SJSA1 (cell line): ENCODE measurements around the gene CAMK4. TPM values are rescaled to one million over a fixed set of nuclear protein-coding genes. Genes with fewer than 3 reads are reported as not detected.

Experiments
- DNase-seq, 2 experiments: peaks; one replicate each; pipeline ENCODE4 v3.0.0-alpha.2; 2015 to 2020; ENCODE audit warnings: low spot score in 2 of 2, low read depth in 1 of 2
- H3K27ac ChIP-seq: fragments of 250-450 bp; sonication (Bioruptor Pico); 2 replicates; pipeline ENCODE4 v1.5.1; 2020; ENCODE audit warnings: mild to moderate bottlenecking, moderate library complexity
- H3K27me3 ChIP-seq: fragments of 250-450 bp; sonication (Bioruptor Pico); replicated peaks from 2 replicates; pipeline ENCODE4 v1.5.1; 2020; ENCODE audit warnings: mild to moderate bottlenecking, moderate library complexity
- H3K36me3 ChIP-seq: fragments of 250-450 bp; sonication (Bioruptor Pico); 2 replicates; pipeline ENCODE4 v1.5.1; 2020; ENCODE audit warnings: mild to moderate bottlenecking
- H3K4me1 ChIP-seq: fragments of 250-450 bp; sonication (Bioruptor Pico); replicated peaks from 2 replicates; pipeline ENCODE4 v1.6.1; 2021; ENCODE audit warnings: mild to moderate bottlenecking
- H3K4me3 ChIP-seq: fragments of 250-450 bp; sonication (Bioruptor Pico); 2 replicates; pipeline ENCODE4 v1.5.1; 2020; ENCODE audit warnings: mild to moderate bottlenecking
- H3K9me3 ChIP-seq: fragments of 250-450 bp; sonication (Bioruptor Pico); replicated peaks from 2 replicates; pipeline ENCODE4 v1.5.1; 2020; ENCODE audit warnings: mild to moderate bottlenecking
- total RNA-seq: library from RNA; depleted of rRNA; stranded (reverse); fragments of >200 nt; shearing (Covaris generic); gene quantifications from 2 replicates; pipeline ENCODE4 v1.2.3, GENCODE V29; 2014

Gene CAMK4
- total RNA-seq, 1 experiment from 2014 or later = 3.6 TPM

- Histone ChIP-seq H3K27me3 (peaks cover 4% of the 10 kb centered on the region; the same call in 1 of the 2 replicates), H3K9me3 (no peaks in the 10 kb centered on the region), H3K36me3 (no peaks in the 10 kb centered on the region), H3K27ac (no peak overlapping the region), H3K4me1 (no peaks in the 10 kb centered on the region), H3K4me3 (no peak overlapping the region)
- DNase-seq = no peak
Observed at GRCh38 chr5:111234125-111234524, 9.9 kb downstream of the CAMK4 start.

- Histone ChIP-seq H3K4me1 (no peaks in the 10 kb centered on the region), H3K4me3 (no peak overlapping the region)
Observed at GRCh38 chr5:111235635-111236034, 11.5 kb downstream of the CAMK4 start.

GRCh38 chr5:111236348-111236747 is 12.2 kb downstream of the CAMK4 start:
- no peak for DNase-seq
- no peak overlapping the region for H3K4me3 ChIP-seq
- H3K4me1 ChIP-seq = no peaks in the 10 kb centered on the region
- no peaks in the 10 kb centered on the region for H3K9me3 ChIP-seq
- no peaks in the 10 kb centered on the region for H3K36me3 ChIP-seq
- no peak overlapping the region for H3K27ac ChIP-seq
- peaks cover 4% of the 10 kb centered on the region; the same call in 1 of the 2 replicates for H3K27me3 ChIP-seq

More at GRCh38 chr5:111235635-111236034, 11.5 kb downstream of the CAMK4 start:
- H3K27me3 ChIP-seq = peaks cover 4% of the 10 kb centered on the region; the same call in 1 of the 2 replicates
- no peaks in the 10 kb centered on the region for H3K36me3 ChIP-seq
- no peak for DNase-seq
- no peak overlapping the region for H3K27ac ChIP-seq
- no peaks in the 10 kb centered on the region for H3K9me3 ChIP-seq

- no peaks in the 10 kb centered on the region for H3K36me3 ChIP-seq
- DNase-seq = no peak
Observed at GRCh38 chr5:111236995-111237394, 12.8 kb downstream of the CAMK4 start.

GRCh38 chr5:111237470-111237869 is 13.3 kb downstream of the CAMK4 start:
- H3K27ac ChIP-seq = no peak overlapping the region
- no peak for DNase-seq
- H3K9me3 ChIP-seq = no peaks in the 10 kb centered on the region
- no peaks in the 10 kb centered on the region for H3K36me3 ChIP-seq
- H3K4me1 ChIP-seq = no peaks in the 10 kb centered on the region
- H3K27me3 ChIP-seq = peaks cover 4% of the 10 kb centered on the region; the same call in 1 of the 2 replicates
- H3K4me3 ChIP-seq = no peak overlapping the region

More at GRCh38 chr5:111236995-111237394, 12.8 kb downstream of the CAMK4 start:
- Histone ChIP-seq H3K4me3 (no peak overlapping the region), H3K9me3 (no peaks in the 10 kb centered on the region), H3K27me3 (peaks cover 4% of the 10 kb centered on the region; the same call in 1 of the 2 replicates), H3K4me1 (no peaks in the 10 kb centered on the region), H3K27ac (no peak overlapping the region)

- Histone ChIP-seq H3K9me3 (no peaks in the 10 kb centered on the region), H3K36me3 (no peaks in the 10 kb centered on the region), H3K4me1 (no peaks in the 10 kb centered on the region), H3K27me3 (peaks cover 4% of the 10 kb centered on the region; the same call in 1 of the 2 replicates), H3K27ac (no peak overlapping the region), H3K4me3 (no peak overlapping the region)
- no peak for DNase-seq
Observed at GRCh38 chr5:111238431-111239225, 14.4 kb downstream of the CAMK4 start.

- H3K27me3 ChIP-seq = no peaks in the 10 kb centered on the region
- no peak overlapping the region for H3K4me3 ChIP-seq
- H3K4me1 ChIP-seq = no peaks in the 10 kb centered on the region
- no peak overlapping the region for H3K27ac ChIP-seq
- no peak for DNase-seq
- H3K36me3 ChIP-seq = no peaks in the 10 kb centered on the region
- no peaks in the 10 kb centered on the region for H3K9me3 ChIP-seq
Observed at GRCh38 chr5:111241696-111242095, 17.5 kb downstream of the CAMK4 start.

- H3K4me3 ChIP-seq = no peak overlapping the region
- no peaks in the 10 kb centered on the region for H3K36me3 ChIP-seq
- no peaks in the 10 kb centered on the region for H3K4me1 ChIP-seq
Observed at GRCh38 chr5:111242606-111243005, 18.4 kb downstream of the CAMK4 start.

GRCh38 chr5:111243318-111243717 is 19.1 kb downstream of the CAMK4 start:
- Histone ChIP-seq H3K27ac (no peak overlapping the region), H3K4me3 (no peak overlapping the region), H3K9me3 (no peaks in the 10 kb centered on the region), H3K4me1 (no peaks in the 10 kb centered on the region), H3K36me3 (no peaks in the 10 kb centered on the region), H3K27me3 (no peaks in the 10 kb centered on the region)
- no peak for DNase-seq

More at GRCh38 chr5:111242606-111243005, 18.4 kb downstream of the CAMK4 start:
- H3K27me3 ChIP-seq = no peaks in the 10 kb centered on the region
- no peak for DNase-seq
- H3K9me3 ChIP-seq = no peaks in the 10 kb centered on the region
- no peak overlapping the region for H3K27ac ChIP-seq

- DNase-seq = no peak
- Histone ChIP-seq H3K9me3 (no peaks in the 10 kb centered on the region), H3K36me3 (no peaks in the 10 kb centered on the region), H3K27ac (no peak overlapping the region), H3K4me1 (no peaks in the 10 kb centered on the region), H3K4me3 (no peak overlapping the region), H3K27me3 (no peaks in the 10 kb centered on the region)
Observed at GRCh38 chr5:111245654-111246053, 21.5 kb downstream of the CAMK4 start.

- Histone ChIP-seq H3K4me1 (no peaks in the 10 kb centered on the region), H3K36me3 (no peaks in the 10 kb centered on the region), H3K4me3 (no peak overlapping the region), H3K27me3 (no peaks in the 10 kb centered on the region), H3K27ac (no peak overlapping the region), H3K9me3 (no peaks in the 10 kb centered on the region)
- DNase-seq = no peak
Observed at GRCh38 chr5:111246459-111246858, 22.3 kb downstream of the CAMK4 start.

- Histone ChIP-seq H3K4me1 (no peaks in the 10 kb centered on the region), H3K4me3 (no peak overlapping the region), H3K9me3 (no peaks in the 10 kb centered on the region; the same call in 1 of the 2 replicates), H3K27me3 (0 out of 2 replicates have a peak, but pooled peaks cover 3% of the 10 kb centered on the region), H3K27ac (no peak overlapping the region), H3K36me3 (no peaks in the 10 kb centered on the region)
- DNase-seq = no peak
Observed at GRCh38 chr5:111248571-111248970, 24.4 kb downstream of the CAMK4 start.

GRCh38 chr5:111251921-111252320 is 27.7 kb downstream of the CAMK4 start:
- H3K4me3 ChIP-seq = no peak overlapping the region
- H3K36me3 ChIP-seq = no peaks in the 10 kb centered on the region
- no peaks in the 10 kb centered on the region; the same call in 1 of the 2 replicates for H3K9me3 ChIP-seq
- no peak overlapping the region for H3K27ac ChIP-seq
- H3K4me1 ChIP-seq = no peaks in the 10 kb centered on the region
- H3K27me3 ChIP-seq = 0 out of 2 replicates have a peak, but pooled peaks cover 3% of the 10 kb centered on the region
- no peak for DNase-seq

- Histone ChIP-seq H3K27me3 (0 out of 2 replicates have a peak, but pooled peaks cover 3% of the 10 kb centered on the region), H3K36me3 (no peaks in the 10 kb centered on the region), H3K4me3 (no peak overlapping the region), H3K27ac (no peak overlapping the region), H3K9me3 (no peaks in the 10 kb centered on the region; the same call in 1 of the 2 replicates), H3K4me1 (no peaks in the 10 kb centered on the region)
- DNase-seq = no peak
Observed at GRCh38 chr5:111252799-111253545, 28.8 kb downstream of the CAMK4 start.
